ENCODE results near the gene PTPN11. TPM values are rescaled to one million over a fixed set of nuclear protein-coding genes. Genes with fewer than 3 reads are reported as not detected.

The PTPN11 gene
- total RNA-seq, 2 experiments from 2014 or later = 44.6 to 46.4 TPM

DNA sequence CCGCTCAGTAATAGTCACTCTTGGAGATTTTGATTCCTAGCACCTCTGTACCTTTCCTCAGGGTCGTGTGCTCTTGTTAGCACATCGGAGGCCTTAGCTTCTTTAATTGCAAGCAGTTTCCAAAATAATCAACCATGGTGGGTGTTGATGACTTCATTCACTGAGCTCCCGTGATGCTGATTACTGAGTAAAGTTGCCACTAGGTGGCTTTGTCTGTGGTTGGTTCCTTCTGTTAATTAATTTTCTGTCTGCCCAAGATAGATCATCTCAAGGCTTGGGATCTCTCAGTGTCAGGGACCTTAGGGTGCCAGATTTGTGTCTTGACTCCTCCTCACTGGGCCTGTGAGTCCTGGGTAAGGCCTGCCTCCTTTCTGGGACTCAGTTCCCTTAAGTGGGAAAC, 54.3 kb downstream of the PTPN11 start:
- peaks cover 63% of the 10 kb centered on the region for H3K36me3 ChIP-seq (ENCODE audit: insufficient read depth, low read length)
- no peak overlapping the region for H3K27ac ChIP-seq (ENCODE audit: low read depth in 1 of 2, low read length in 2 of 2)
- H3K9me3 Mint-ChIP-seq = no peaks in the 10 kb centered on the region
- no peaks in the 10 kb centered on the region for H3K27me3 ChIP-seq (ENCODE audit: control insufficient read depth in 1 of 2, insufficient read depth in 2 of 2, low read length in 2 of 2)
- CTCF ChIA-PET = no interaction called here
- H3K27ac Mint-ChIP-seq = no peak overlapping the region
- no peaks in the 10 kb centered on the region for H3K4me1 ChIP-seq (ENCODE audit: insufficient read depth, low read length)
- POLR2A ChIA-PET = interaction anchor here (0.9 kb wide), 1 partner anchor 9 kb away, joined by 4 read pairs; no protein-coding TSS in a partner anchor
- H3K9me3 ChIP-seq (ENCODE audit: control insufficient read depth in 1 of 2, insufficient read depth in 1 of 2, low read length in 2 of 2) = no peaks in the 10 kb centered on the region
- DNase-seq = no peak
- peaks cover 71% of the 10 kb centered on the region for H3K36me3 Mint-ChIP-seq (ENCODE audit: low read depth)
- TF ChIP-seq, protein P1, sequence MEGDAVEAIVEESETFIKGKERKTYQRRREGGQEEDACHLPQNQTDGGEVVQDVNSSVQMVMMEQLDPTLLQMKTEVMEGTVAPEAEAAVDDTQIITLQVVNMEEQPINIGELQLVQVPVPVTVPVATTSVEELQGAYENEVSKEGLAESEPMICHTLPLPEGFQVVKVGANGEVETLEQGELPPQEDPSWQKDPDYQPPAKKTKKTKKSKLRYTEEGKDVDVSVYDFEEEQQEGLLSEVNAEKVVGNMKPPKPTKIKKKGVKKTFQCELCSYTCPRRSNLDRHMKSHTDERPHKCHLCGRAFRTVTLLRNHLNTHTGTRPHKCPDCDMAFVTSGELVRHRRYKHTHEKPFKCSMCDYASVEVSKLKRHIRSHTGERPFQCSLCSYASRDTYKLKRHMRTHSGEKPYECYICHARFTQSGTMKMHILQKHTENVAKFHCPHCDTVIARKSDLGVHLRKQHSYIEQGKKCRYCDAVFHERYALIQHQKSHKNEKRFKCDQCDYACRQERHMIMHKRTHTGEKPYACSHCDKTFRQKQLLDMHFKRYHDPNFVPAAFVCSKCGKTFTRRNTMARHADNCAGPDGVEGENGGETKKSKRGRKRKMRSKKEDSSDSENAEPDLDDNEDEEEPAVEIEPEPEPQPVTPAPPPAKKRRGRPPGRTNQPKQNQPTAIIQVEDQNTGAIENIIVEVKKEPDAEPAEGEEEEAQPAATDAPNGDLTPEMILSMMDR (IDR thresholded peaks at IDR 0.05) = no peak
- no peak for ATAC-seq (ENCODE audit: poor library complexity)
- H3K4me1 Mint-ChIP-seq (ENCODE audit: low read depth) = no peaks in the 10 kb centered on the region
- no peak overlapping the region for H3K4me3 Mint-ChIP-seq
- no peak overlapping the region for H3K4me3 ChIP-seq (ENCODE audit: low read length)
- no peaks in the 10 kb centered on the region for H3K27me3 Mint-ChIP-seq
- intact Hi-C loops (cut with DNase I, micrococcal nuclease) = no loop called here

DNA sequence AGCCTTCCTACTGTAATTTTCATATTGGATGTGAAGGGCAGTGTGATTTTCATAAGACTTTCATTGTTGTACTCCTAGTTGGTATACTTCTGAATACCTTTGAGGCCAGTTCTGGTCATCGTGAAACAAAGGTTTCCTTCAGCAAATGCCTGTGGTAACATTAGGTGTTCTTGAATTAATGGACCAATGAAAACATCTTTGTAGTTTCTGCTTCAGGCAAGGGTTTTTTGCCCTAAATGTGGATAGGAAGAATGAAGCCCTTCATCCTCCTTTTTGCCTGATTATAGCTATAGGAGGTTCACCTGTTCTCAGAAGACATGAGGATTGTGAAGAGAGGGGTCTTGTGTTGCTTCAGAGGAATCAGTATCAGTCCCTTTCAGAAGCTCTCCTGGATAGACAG, 60.7 kb downstream of the PTPN11 start:
- ChIA-PET CTCF (no interaction called here), POLR2A (no interaction called here)
- no peak overlapping the region for H3K4me3 ChIP-seq (ENCODE audit: low read length)
- Mint-ChIP-seq H3K9me3 (no peaks in the 10 kb centered on the region), H3K4me3 (no peak overlapping the region), H3K36me3 (ENCODE audit: low read depth) (peaks cover 98% of the 10 kb centered on the region), H3K27me3 (no peaks in the 10 kb centered on the region), H3K4me1 (ENCODE audit: low read depth) (no peaks in the 10 kb centered on the region), H3K27ac (no peak overlapping the region)
- no peaks in the 10 kb centered on the region for H3K27me3 ChIP-seq (ENCODE audit: control insufficient read depth in 1 of 2, insufficient read depth in 2 of 2, low read length in 2 of 2)
- no peaks in the 10 kb centered on the region for H3K9me3 ChIP-seq (ENCODE audit: control insufficient read depth in 1 of 2, insufficient read depth in 1 of 2, low read length in 2 of 2)
- no peak overlapping the region for H3K27ac ChIP-seq (ENCODE audit: low read depth in 1 of 2, low read length in 2 of 2)
- DNase-seq (no peak), ATAC-seq (ENCODE audit: poor library complexity) (no peak)
- H3K4me1 ChIP-seq (ENCODE audit: insufficient read depth, low read length) = no peaks in the 10 kb centered on the region
- H3K36me3 ChIP-seq (ENCODE audit: insufficient read depth, low read length) = peaks cover 86% of the 10 kb centered on the region
- TF ChIP-seq, protein P1 (IDR thresholded peaks at IDR 0.05) = no peak
- intact Hi-C loops (cut with DNase I, micrococcal nuclease) = no loop called here

DNA sequence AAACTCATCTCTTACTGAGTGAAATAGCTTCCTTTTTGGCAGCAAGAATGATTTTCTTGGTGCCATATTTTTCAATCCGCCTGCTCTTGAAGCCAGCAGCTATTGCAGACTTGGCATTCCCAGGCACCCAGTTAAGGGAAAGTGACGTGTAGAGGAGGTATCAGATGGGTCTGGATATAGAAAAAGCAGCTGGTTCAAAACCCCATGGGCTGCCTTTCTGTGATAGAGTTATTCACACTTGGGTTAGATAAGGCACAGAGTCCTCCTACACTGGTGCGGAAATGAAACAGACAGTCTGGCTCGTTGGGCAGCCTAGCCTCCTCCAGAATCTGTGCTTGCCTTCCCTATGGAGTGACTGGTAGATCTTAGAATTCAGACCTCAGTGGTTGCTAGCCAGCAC, 62.2 kb downstream of the PTPN11 start:
- no peak overlapping the region for H3K27ac Mint-ChIP-seq
- Histone ChIP-seq H3K4me1 (ENCODE audit: insufficient read depth, low read length) (no peaks in the 10 kb centered on the region), H3K27me3 (ENCODE audit: control insufficient read depth in 1 of 2, insufficient read depth in 2 of 2, low read length in 2 of 2) (no peaks in the 10 kb centered on the region), H3K4me3 (ENCODE audit: low read length) (no peak overlapping the region), H3K9me3 (ENCODE audit: control insufficient read depth in 1 of 2, insufficient read depth in 1 of 2, low read length in 2 of 2) (no peaks in the 10 kb centered on the region), H3K27ac (ENCODE audit: low read depth in 1 of 2, low read length in 2 of 2) (no peak overlapping the region), H3K36me3 (ENCODE audit: insufficient read depth, low read length) (peaks cover 79% of the 10 kb centered on the region)
- no peak overlapping the region for H3K4me3 Mint-ChIP-seq
- intact Hi-C loops (cut with DNase I, micrococcal nuclease) = no loop called here
- ATAC-seq (ENCODE audit: poor library complexity) (no peak), DNase-seq (no peak)
- CTCF ChIA-PET = no interaction called here
- peaks cover 96% of the 10 kb centered on the region for H3K36me3 Mint-ChIP-seq (ENCODE audit: low read depth)
- POLR2A ChIA-PET = no interaction called here
- no peaks in the 10 kb centered on the region for H3K9me3 Mint-ChIP-seq
- no peaks in the 10 kb centered on the region for H3K4me1 Mint-ChIP-seq (ENCODE audit: low read depth)
- TF ChIP-seq, protein P1 (IDR thresholded peaks at IDR 0.05) = no peak
- no peaks in the 10 kb centered on the region for H3K27me3 Mint-ChIP-seq

Data from CD4-positive, alpha-beta T cell (primary cell).